ENCODE data around the gene MED13L.
A peak's percentile ranks its signal among the peaks of the same experiment; 100 is the strongest.

Gene MED13L

GRCh38 chr12:116278667-116279066, 1.2 kb upstream of the MED13L start:
- DNase-seq (ENCODE audit: extremely low read depth in 1 of 2, low read depth in 1 of 2) = no peak

GRCh38 chr12:116278279-116278626, 760 bp upstream of the MED13L start:
- DNase-seq (ENCODE audit: extremely low read depth in 1 of 2, low read depth in 1 of 2) = no peak

GRCh38 chr12:116276652-116277466, 634 bp downstream of the MED13L start:
- DNase-seq (ENCODE audit: extremely low read depth in 1 of 2, low read depth in 1 of 2) = peak; percentile 31 to 49

DNA sequence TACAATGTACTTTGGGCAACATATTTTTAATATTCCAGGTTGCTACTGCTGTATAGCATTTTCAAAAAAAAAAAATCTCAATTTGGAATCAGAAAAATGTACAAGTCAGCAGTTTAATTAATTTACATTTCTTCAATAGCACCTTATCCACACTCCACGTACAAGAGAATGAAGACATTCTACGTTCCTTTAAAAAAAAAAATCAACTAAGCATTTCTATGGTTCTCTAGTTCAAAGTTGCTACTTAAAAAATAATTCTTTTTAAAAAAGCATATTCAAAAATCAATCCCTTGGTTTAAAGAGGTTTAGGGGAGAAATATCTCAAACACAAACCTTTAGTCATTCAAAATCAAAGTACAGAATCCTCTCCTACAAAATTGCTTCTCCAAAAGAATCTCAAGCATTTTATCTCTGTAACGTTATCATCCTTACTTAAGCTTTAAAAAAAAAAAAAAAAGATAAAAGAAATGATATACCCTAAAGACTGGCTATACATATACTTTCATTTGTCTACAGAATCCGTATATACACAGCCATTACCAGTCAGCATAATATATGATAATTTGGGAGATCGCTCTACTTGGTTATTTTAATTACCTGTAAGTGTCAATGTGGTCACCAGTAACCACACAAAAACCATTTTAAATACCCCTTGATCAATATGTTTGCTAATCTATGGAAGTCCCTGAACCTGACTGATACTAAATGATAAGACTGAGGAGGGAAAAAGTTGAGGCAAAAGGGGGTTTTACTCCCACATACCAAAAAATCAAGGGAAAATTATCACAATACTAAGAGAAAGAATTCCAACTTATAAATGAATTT, 2.7 kb downstream of the MED13L start:
- DNase-seq (ENCODE audit: extremely low read depth in 1 of 2, low read depth in 1 of 2) = no peak

- no peak for DNase-seq (ENCODE audit: extremely low read depth in 1 of 2, low read depth in 1 of 2)
Observed at GRCh38 chr12:116273813-116274550, 3.5 kb downstream of the MED13L start.

GRCh38 chr12:116267948-116268347, 9.5 kb downstream of the MED13L start:
- no peak for DNase-seq (ENCODE audit: extremely low read depth in 1 of 2, low read depth in 1 of 2)

DNA sequence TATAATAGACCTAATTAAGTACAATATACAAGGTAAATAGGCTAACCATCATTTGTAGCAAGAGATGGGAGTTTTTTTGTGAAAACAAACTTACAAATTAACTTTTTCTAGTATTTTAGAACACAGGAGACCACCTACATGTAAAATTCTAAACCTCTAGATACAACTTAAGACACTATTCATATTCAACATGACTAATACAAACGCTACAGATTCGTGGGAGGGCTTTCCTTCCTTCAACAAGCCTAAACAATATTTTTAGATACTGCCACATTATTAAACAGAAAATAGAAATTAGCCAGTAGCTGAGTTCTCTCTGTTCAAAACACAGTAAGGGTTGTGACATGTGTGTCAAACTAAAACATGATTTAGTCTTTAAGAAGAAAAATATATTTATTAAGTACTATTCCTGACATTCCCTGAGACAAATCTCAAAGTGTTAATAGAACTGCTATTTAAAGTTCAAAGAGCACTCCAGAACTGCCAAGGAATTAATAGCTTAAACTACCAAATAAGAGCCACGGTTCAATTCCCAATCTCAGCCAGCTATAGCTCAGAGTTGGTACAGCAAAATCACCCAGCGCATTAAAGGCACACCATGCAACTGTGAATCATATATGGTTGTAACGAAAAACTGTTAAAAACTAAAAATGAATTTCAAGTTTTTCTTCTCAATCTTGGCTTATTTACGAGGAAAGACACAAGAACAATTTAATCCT, 10.7 kb downstream of the MED13L start:
- no peak for DNase-seq (ENCODE audit: extremely low read depth in 1 of 2, low read depth in 1 of 2)

- no peak for DNase-seq (ENCODE audit: extremely low read depth in 1 of 2, low read depth in 1 of 2)
Observed at GRCh38 chr12:116266168-116266601, 11.3 kb downstream of the MED13L start.

DNA sequence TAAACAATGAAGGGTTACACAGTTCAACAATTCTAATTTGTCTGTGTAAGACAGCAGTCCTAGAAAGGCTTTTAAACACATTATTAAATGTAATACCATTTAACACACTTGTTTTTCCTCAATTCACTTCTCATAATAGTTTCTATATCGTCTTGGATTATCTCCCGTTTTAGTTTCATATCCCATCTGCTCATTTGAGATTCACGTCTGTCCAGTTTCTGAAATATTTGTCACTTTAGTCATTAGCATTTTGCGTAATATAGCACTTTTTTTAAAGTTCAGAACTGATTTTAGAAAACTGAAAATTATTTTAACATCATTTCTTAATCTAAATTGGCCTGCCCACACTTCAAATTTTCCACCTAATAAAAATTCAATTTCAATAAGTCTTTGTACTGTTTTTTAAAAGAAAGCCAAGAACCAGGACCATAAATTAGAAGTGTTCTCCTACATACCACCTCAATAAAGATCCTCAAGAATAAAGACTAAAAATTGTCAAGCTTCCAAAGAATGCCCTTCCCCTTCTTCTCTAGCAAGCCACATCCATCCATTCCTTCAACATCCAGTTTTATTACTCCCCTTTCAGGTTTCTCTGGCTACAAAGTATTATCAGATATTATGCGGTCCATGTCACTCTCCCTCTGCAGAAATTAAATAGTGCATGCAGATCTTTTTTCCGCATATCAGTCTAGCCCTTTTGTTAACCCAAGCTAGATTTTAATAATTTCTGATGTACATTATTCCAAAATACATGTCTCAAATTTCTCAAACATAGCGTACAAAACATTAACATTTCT, 11.9 kb downstream of the MED13L start:
- no peak for DNase-seq (ENCODE audit: extremely low read depth in 1 of 2, low read depth in 1 of 2)

DNA sequence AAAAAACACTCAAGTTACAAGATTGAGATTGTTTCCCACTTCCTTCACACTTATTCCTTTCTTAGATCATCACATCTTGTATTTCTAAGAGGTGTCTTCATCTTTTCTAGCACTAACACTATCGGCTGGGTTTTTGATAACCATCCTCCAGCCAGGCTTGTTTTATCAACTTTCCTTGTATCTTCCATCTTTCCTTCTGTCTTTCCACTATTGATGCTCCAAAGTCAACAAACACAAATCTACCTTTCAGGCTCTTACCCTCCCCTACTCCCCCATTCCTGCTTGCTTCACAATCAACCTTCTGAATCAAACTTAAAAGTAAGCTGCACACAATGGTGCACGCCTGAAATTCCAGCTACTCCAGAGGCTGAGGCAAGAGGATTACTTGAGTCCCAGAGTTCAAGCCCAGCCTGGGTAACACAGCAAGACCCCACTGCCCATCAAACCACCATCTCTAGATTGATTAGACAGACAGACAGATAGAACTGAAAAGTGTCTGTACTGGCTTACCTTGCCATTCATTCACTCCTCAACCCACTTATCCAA, 12.9 kb downstream of the MED13L start:
- no peak for DNase-seq (ENCODE audit: extremely low read depth in 1 of 2, low read depth in 1 of 2)

DNA sequence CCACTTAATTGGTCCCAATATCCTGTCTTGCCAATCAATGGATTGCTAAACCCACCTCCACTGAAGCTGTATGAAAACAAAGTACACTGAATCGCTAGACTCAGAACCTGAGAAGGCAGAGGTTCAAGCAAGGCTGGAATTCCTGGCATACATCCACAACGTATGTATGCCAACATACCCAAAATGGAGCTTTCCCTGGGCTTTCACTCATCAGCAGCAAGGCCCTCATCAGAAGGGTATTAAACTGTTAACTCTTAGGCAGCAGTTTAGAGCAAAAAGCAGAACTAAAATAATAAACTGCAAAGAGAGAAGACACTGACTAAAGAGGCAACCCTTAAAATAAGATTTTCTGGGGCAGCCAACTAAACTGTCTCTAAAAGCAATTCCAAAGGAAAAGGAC, 13.6 kb downstream of the MED13L start:
- no peak for DNase-seq (ENCODE audit: extremely low read depth in 1 of 2, low read depth in 1 of 2)

GRCh38 chr12:116263431-116263830, 14.1 kb downstream of the MED13L start:
- DNase-seq (ENCODE audit: extremely low read depth in 1 of 2, low read depth in 1 of 2) = no peak

- no peak for DNase-seq (ENCODE audit: extremely low read depth in 1 of 2, low read depth in 1 of 2)
Observed at GRCh38 chr12:116262741-116263140, 14.8 kb downstream of the MED13L start.

GRCh38 chr12:116261525-116262100, 15.9 kb downstream of the MED13L start:
- no peak for DNase-seq (ENCODE audit: extremely low read depth in 1 of 2, low read depth in 1 of 2)

GRCh38 chr12:116259800-116260577, 17.5 kb downstream of the MED13L start:
- no peak for DNase-seq (ENCODE audit: extremely low read depth in 1 of 2, low read depth in 1 of 2)

DNA sequence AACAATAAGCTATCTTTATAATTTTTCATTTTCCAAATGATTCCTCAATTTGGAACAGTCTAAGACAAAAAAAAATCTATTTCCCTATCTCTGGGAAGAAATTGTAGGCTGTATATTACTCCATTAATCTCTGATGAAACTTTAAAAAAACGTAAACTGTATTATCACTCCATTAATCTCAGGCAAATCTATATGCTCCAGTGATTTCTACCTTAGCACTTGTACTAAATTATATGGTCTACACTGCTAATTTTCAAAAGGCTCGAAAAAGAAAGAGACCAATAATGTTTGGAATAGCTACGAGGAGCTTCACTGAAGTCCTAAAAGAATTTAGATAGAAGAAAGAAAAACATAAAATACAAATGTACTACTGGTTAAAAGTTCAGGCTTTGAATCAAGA, 19.7 kb downstream of the MED13L start:
- no peak for DNase-seq (ENCODE audit: extremely low read depth in 1 of 2, low read depth in 1 of 2)

DNA sequence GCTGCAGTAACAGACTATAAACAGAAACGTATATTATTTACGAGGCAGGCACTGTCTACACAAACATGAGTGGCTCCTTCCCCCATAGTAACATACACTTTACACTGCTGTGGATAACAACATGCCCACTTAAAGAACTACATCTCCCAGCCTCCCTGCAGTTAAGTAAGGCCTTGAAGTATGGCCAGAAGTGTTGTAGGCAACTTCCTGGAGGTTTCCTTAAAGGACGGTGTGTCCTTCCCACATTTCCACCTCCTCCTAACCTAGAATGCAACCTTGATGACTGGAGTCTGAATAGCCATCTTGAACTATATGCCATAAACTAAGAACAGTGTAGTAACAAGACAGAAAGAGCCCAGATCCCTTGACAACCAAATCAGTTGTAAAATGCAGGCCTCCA, 20.3 kb downstream of the MED13L start:
- DNase-seq (ENCODE audit: extremely low read depth in 1 of 2, low read depth in 1 of 2) = no peak

- DNase-seq (ENCODE audit: extremely low read depth in 1 of 2, low read depth in 1 of 2) = no peak
Observed at GRCh38 chr12:116249938-116250337, 27.6 kb downstream of the MED13L start.

- no peak for DNase-seq (ENCODE audit: extremely low read depth in 1 of 2, low read depth in 1 of 2)
Observed at GRCh38 chr12:116248930-116249329, 28.6 kb downstream of the MED13L start.

Measured in activated CD8-positive, alpha-beta memory T cell treated with anti-CD3 and anti-CD28 coated beads for 1 hour (primary cell).